ENCODE results near the gene ARHGAP28. TPM values are rescaled to one million over a fixed set of nuclear protein-coding genes. Genes with fewer than 3 reads are reported as not detected.
A peak's percentile ranks its signal among the peaks of the same experiment; 100 is the strongest.

ARHGAP28 gene
- total RNA-seq, 4 donors from 2014 or later = 1.1 to 26.3 (median 2.6) TPM

DNA sequence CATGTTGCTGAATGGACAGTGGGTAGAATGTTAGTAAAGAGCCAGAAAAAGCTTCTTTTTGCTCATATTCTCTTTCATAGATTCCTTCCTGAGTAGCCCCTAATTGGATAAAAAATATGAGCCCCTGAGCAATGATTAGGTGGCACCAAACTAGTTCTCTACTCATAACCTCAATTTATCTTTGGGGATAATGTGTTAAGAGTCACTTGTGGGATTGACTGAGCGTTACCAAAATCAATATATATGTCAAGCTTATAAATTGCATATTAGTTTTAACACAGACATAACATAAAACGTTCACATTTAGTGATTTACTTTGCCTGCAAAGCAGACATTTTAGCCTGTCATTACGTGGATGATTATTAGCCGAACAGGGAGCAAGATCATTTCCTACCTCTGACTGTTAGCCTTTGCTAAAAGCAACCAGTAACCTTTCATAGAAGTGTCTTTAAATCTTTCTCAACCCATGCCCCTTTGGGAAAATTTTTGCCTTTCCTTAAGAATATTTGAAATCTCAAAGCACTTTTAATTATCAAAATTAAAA, 85.4 kb downstream of the ARHGAP28 start:
- 69 to 80% methylated on average over 4 of the region's 4 CpGs for WGBS, 2 donors (ENCODE audit: low coverage in 1 of 2)
- Histone ChIP-seq H3K9me3 (no peaks in the 10 kb centered on the region), H3K27me3 (no peaks in the 10 kb centered on the region), H3K4me1 (no peaks in the 10 kb centered on the region), H3K4me3 (no peak overlapping the region), H3K27ac (no peak overlapping the region), H3K36me3 (no peaks in the 10 kb centered on the region)
- no peak for DNase-seq
- TF ChIP-seq POLR2A (IDR thresholded peaks at IDR 0.05) (no peak), POLR2AphosphoS5 (IDR thresholded peaks at IDR 0.05) (no peak), EP300 (IDR thresholded peaks at IDR 0.05; ENCODE audit: low read depth) (no peak)
- TF ChIP-seq, protein P1, sequence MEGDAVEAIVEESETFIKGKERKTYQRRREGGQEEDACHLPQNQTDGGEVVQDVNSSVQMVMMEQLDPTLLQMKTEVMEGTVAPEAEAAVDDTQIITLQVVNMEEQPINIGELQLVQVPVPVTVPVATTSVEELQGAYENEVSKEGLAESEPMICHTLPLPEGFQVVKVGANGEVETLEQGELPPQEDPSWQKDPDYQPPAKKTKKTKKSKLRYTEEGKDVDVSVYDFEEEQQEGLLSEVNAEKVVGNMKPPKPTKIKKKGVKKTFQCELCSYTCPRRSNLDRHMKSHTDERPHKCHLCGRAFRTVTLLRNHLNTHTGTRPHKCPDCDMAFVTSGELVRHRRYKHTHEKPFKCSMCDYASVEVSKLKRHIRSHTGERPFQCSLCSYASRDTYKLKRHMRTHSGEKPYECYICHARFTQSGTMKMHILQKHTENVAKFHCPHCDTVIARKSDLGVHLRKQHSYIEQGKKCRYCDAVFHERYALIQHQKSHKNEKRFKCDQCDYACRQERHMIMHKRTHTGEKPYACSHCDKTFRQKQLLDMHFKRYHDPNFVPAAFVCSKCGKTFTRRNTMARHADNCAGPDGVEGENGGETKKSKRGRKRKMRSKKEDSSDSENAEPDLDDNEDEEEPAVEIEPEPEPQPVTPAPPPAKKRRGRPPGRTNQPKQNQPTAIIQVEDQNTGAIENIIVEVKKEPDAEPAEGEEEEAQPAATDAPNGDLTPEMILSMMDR (IDR thresholded peaks at IDR 0.05) = no peak
- in situ Hi-C loops (cut with MboI; ENCODE audit: low pct_ligation_motif_present in 1 of 4, low pct_unique_long_range_greater_than_20kb in 1 of 4, low sequenced_read_pairs in 3 of 4) = loop anchor here in 1 of 4 donors (25.0 kb wide), 1 partner anchor 103 kb away; no protein-coding TSS in a partner anchor
- intact Hi-C loops (cut with DNase I; ENCODE audit: low total_unique reads) = loop anchor here (5.0 kb wide), 1 partner anchor 1432 kb away; no protein-coding TSS in a partner anchor

DNA sequence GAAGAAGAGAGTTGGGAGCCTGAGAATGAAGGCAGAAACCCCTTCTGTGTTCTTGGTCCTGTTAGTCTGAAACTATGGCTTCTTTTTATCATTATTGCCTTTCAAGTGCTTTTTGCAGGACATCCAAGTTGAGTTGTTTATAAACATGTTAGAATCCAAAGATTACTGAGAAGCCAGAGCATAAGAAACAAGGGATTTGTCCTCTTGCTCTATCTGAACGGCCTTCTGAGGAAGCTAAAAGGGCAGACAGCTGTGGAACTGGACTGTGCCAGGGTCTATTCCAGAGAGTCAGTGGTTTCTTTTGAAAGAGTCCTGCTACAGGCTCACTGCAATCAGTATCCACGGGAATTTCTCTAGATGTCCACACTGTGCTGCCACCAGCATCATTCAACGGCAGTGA, 86.6 kb downstream of the ARHGAP28 start:
- H3K4me3 ChIP-seq = no peak overlapping the region
- no peaks in the 10 kb centered on the region for H3K36me3 ChIP-seq
- DNase-seq = no peak
- intact Hi-C loops (cut with DNase I; ENCODE audit: low total_unique reads) (no loop called here), in situ Hi-C loops (cut with MboI; ENCODE audit: low pct_ligation_motif_present in 1 of 4, low pct_unique_long_range_greater_than_20kb in 1 of 4, low sequenced_read_pairs in 3 of 4) (loop anchor here in 1 of 4 donors (25.0 kb wide), 1 partner anchor 104 kb away; no protein-coding TSS in a partner anchor)
- no peaks in the 10 kb centered on the region for H3K9me3 ChIP-seq
- TF ChIP-seq, protein P1 (IDR thresholded peaks at IDR 0.05) = no peak
- TF ChIP-seq POLR2AphosphoS5 (IDR thresholded peaks at IDR 0.05) (no peak), POLR2A (IDR thresholded peaks at IDR 0.05) (no peak), EP300 (IDR thresholded peaks at IDR 0.05; ENCODE audit: low read depth) (no peak)
- H3K27ac ChIP-seq = peak overlapping the region in 1 of 4 donors; percentile 7
- no peaks in the 10 kb centered on the region for H3K4me1 ChIP-seq
- WGBS, 2 donors (ENCODE audit: low coverage in 1 of 2) = 62 to 100% methylated on average over 1 to 3 of the region's 3 CpGs
- H3K27me3 ChIP-seq = no peaks in the 10 kb centered on the region

DNA sequence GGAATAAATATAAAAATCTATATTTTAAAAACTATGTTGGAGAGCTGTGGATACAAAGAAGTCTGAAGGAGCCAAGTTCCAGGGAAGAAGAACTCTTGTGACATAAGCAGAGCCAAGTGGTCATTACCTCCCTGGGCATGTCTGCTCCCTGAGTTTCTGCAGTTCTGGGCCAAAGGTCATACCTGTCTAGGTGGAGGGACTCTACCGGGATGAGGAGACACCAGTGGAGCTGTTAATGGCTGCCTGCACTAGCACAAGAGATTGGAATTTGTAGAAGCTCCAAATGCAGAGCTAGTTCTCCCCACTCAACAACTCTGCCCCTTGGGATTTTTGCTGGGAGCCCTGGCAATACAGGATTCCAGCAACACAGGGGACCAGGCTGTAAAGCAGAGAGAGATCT, 89.8 kb downstream of the ARHGAP28 start:
- Histone ChIP-seq H3K4me1 (no peaks in the 10 kb centered on the region), H3K4me3 (no peak overlapping the region), H3K36me3 (no peaks in the 10 kb centered on the region), H3K9me3 (no peaks in the 10 kb centered on the region), H3K27me3 (no peaks in the 10 kb centered on the region), H3K27ac (no peak overlapping the region)
- in situ Hi-C loops (cut with MboI; ENCODE audit: low pct_ligation_motif_present in 1 of 4, low pct_unique_long_range_greater_than_20kb in 1 of 4, low sequenced_read_pairs in 3 of 4) (loop anchor here in 1 of 4 donors (25.0 kb wide), 1 partner anchor 107 kb away; no protein-coding TSS in a partner anchor), intact Hi-C loops (cut with DNase I; ENCODE audit: low total_unique reads) (no loop called here)
- WGBS, 2 donors (ENCODE audit: low coverage in 1 of 2) = 40% methylated on average over 1 of the region's 1 CpG; no CpG with 5 or more reads in 1 of the 2 donors
- no peak for TF ChIP-seq POLR2A (IDR thresholded peaks at IDR 0.05)
- no peak for TF ChIP-seq EP300 (IDR thresholded peaks at IDR 0.05; ENCODE audit: low read depth)
- no peak for TF ChIP-seq POLR2AphosphoS5 (IDR thresholded peaks at IDR 0.05)
- TF ChIP-seq, protein P1 (IDR thresholded peaks at IDR 0.05) = no peak
- DNase-seq = no peak

DNA sequence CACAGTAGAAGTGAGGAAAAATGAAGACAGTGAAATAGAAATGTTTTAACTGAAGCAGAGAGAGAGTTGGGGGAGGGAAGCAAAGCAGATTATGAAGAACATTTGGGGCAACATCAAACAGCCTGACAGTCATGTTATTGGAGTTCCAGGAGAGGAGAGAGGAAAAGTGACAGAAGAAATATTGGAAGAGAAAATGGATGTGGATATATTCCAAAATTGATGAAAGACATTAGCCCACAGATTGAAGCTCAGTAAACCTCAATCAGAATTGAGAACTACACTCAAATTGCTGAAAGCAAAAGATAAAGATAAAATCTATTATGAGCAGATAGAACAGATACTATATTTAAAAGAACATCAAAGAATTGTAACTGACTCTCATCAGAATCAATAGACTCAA, 90.8 kb downstream of the ARHGAP28 start:
- TF ChIP-seq POLR2A (IDR thresholded peaks at IDR 0.05) = no peak
- TF ChIP-seq EP300 (IDR thresholded peaks at IDR 0.05; ENCODE audit: low read depth) = no peak
- no peak for TF ChIP-seq POLR2AphosphoS5 (IDR thresholded peaks at IDR 0.05)
- TF ChIP-seq, protein P1 (IDR thresholded peaks at IDR 0.05) = no peak
- Histone ChIP-seq H3K27ac (no peak overlapping the region), H3K36me3 (no peaks in the 10 kb centered on the region), H3K4me3 (no peak overlapping the region), H3K27me3 (no peaks in the 10 kb centered on the region), H3K9me3 (no peaks in the 10 kb centered on the region), H3K4me1 (no peaks in the 10 kb centered on the region)
- DNase-seq = no peak
- intact Hi-C loops (cut with DNase I; ENCODE audit: low total_unique reads) = no loop called here
- in situ Hi-C loops (cut with MboI; ENCODE audit: low pct_ligation_motif_present in 1 of 4, low pct_unique_long_range_greater_than_20kb in 1 of 4, low sequenced_read_pairs in 3 of 4) = loop anchor here in 1 of 4 donors (25.0 kb wide), 1 partner anchor 108 kb away; no protein-coding TSS in a partner anchor

Data from transverse colon (tissue), 4 donors.